DOHH2 (cell line): ENCODE measurements around the gene CREBBP.

ENCODE experiments used
- CTCF ChIP-seq: fragments of 200-600 bp; sonication (generic); IDR thresholded peaks from one replicate; pipeline ENCODE4 v1.5.1; 2014; ENCODE audit warnings: antibody characterized with exemption, mild to moderate bottlenecking, low read depth, low read length; ENCODE audit not compliant: poor library complexity, severe bottlenecking
- EZH2phosphoT487 ChIP-seq: fragments of 200-600 bp; sonication (generic); IDR thresholded peaks from 2 replicates; pipeline ENCODE4 v1.6.1; 2017; ENCODE audit warnings: borderline replicate concordance, mild to moderate bottlenecking, antibody characterized with exemption, low read length, moderate library complexity, mixed read lengths

- TF ChIP-seq CTCF = no peak
- no peak for TF ChIP-seq EZH2phosphoT487
Observed at GRCh38 chr16:3812469-3813172, 67.9 kb downstream of the CREBBP start.
